ENCODE measurements around the gene SIGLEC6.
"Not testable (repeated sequence)": the region's sequence is repeated elsewhere in the genome, so short reads cannot be mapped to it uniquely, and the experiment has no call there.

Gene SIGLEC6

DNA sequence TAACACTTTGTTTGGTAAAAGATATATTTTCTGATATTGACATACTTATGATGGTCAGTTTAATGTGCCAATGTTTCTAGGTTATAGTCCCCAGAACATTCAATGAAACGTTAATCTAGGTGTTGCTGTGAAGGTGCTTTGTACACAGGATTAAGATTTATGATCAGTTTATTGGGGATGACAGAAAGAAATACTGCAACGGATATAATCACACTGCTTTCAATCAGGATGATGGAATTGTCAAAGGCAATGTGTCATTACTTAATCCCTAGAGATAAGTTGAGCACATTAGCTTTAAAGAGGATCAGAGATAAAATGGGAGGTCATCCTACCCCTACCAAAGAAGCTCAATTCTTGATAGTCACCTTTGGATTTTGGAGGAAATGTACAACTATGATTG, 17.5 kb downstream of the SIGLEC6 start:
- H3K9me3 Mint-ChIP-seq = no peaks in the 10 kb centered on the region
- H3K27ac Mint-ChIP-seq = no peak overlapping the region
- no peak for DNase-seq
- no peaks in the 10 kb centered on the region for H3K36me3 Mint-ChIP-seq (ENCODE audit: insufficient read depth)
- H3K4me3 Mint-ChIP-seq = no peak overlapping the region
- H3K4me1 Mint-ChIP-seq (ENCODE audit: low read depth in 2 of 2) = no peaks in the 10 kb centered on the region
- H3K27me3 Mint-ChIP-seq = peaks cover 52 to 53% of the 10 kb centered on the region in 2 donors
- no peak for ATAC-seq (replicated peaks)

DNA sequence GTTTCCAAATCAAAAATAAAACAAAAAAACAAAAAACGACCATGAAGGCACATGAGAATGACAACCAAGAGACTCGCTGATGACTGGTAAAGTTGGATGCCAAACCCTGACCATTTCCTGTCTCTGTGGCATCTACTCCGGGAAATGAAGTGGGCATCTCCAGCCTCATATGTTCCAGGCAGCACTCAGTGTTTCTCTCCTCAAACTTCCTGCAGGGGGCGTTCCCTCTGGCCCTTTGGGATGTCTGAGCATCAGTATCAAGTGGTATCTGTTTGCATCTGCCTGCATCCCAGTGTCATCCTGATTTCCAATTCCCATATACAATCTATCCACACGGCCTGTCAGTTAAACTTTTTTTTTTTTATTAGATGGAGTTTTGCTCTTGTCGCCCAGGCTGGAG, 20.1 kb downstream of the SIGLEC6 start:
- Mint-ChIP-seq H3K4me1 (ENCODE audit: low read depth in 2 of 2) (no peaks in the 10 kb centered on the region), H3K36me3 (ENCODE audit: insufficient read depth) (no peaks in the 10 kb centered on the region), H3K9me3 (no peaks in the 10 kb centered on the region), H3K27me3 (peaks cover 42 to 47% of the 10 kb centered on the region in 2 donors), H3K4me3 (no peak overlapping the region), H3K27ac (no peak overlapping the region)
- DNase-seq (no peak), ATAC-seq (replicated peaks) (no peak)

DNA sequence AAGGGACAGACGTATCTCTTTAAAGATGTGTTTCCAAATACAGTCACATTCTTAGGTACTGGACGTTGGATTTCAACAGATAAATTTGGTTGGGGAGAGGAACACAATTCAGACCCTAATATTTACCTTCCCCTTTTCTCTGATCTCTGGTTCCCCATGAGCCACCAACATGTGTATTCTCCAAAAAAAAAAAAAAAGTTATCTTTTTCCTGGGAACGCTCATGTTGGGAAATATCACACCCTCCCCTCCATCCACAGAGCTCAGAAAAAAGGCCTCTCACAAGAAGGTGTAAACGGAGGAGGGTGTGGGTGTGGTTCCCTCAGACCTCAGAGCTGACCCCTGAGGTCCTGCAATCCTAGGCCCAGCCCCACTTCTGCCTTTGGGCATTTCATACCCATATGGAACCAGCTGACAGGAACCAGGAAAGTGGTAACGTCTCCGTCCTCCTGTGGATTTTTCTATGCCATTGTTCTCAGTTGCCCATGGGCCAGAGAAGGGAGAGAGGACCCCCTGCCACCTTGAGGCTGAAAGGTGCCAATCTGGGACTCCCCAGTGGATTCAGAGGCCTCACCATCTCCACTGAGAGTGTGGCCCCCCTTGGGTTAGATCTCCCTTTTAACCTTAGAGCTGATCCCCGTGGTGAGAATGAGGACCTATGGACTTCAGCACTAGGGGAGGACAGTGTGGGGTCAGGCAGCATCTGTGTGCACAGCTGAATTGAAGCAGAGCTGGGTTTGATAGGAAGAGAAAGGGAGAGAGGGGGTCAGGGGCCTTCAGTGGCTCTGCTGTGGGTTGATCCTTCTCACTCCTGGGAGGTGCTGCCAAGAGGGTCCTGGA, 21.4 kb downstream of the SIGLEC6 start:
- Mint-ChIP-seq H3K4me3 (no peak overlapping the region), H3K27me3 (peaks cover 38 to 47% of the 10 kb centered on the region in 2 donors), H3K4me1 (ENCODE audit: low read depth in 2 of 2) (no peaks in the 10 kb centered on the region), H3K9me3 (no peaks in the 10 kb centered on the region), H3K27ac (no peak overlapping the region), H3K36me3 (ENCODE audit: insufficient read depth) (no peaks in the 10 kb centered on the region)
- DNase-seq (no peak), ATAC-seq (replicated peaks) (no peak)

DNA sequence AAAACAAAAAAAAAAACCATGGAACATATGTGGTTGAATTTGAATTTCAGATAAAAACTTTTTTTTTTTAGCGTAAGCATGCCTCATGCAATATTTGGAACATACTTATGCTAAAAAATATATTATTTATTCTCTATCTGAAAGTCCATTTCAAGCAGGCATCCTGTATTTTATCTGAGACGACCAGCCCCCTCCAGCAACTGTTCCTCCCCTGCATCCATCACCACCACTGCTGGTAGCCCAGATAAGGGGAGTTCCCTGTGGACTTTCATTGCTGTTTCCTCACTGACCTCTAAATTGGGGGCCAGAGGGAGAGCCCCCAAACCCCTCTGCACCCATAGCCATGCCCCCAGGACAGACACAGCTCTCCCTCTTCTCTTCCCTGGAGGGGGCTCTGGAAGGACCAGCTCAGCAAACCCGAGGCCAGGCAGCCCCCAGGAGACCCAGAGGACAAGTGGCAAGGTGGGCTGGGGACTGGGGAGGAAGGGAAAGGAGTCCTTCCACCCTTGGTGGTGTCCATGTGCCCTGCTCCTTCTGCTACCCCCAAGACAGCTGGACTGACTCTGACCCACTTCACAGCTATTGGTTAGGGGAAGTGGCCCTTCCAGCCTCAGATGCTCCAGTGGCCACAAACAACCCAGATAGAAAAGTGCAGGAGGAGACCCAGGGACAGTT, 23.3 kb downstream of the SIGLEC6 start:
- peaks cover 39 to 47% of the 10 kb centered on the region in 2 donors for H3K27me3 Mint-ChIP-seq
- no peaks in the 10 kb centered on the region for H3K4me1 Mint-ChIP-seq (ENCODE audit: low read depth in 2 of 2)
- H3K27ac Mint-ChIP-seq = no peak overlapping the region
- no peaks in the 10 kb centered on the region for H3K9me3 Mint-ChIP-seq
- no peaks in the 10 kb centered on the region for H3K36me3 Mint-ChIP-seq (ENCODE audit: insufficient read depth)
- ATAC-seq (replicated peaks) = no peak
- no peak overlapping the region for H3K4me3 Mint-ChIP-seq
- no peak for DNase-seq

DNA sequence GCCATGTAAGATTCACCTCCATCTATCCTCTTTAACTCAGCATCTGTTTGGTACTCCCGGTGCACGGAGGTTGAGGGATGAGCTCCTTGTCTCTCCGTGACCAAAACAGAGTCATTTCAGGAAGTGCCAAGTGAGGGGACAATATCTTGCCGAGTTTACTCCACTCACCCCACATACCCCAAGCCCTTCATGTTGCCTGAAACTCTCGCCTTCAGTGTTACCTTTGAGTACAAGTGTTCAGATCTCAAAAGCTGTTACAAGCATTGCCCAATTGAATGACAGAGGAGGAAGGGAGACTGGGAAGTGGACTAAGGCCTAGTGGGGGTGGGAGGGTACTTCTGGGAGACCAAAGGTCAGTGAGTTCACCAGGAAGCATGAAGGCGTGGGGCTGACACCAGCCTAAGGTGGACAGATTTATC, 23.8 kb downstream of the SIGLEC6 start:
- Mint-ChIP-seq H3K9me3 (no peaks in the 10 kb centered on the region), H3K4me1 (ENCODE audit: low read depth in 2 of 2) (no peaks in the 10 kb centered on the region), H3K27ac (no peak overlapping the region), H3K36me3 (ENCODE audit: insufficient read depth) (no peaks in the 10 kb centered on the region), H3K27me3 (peaks cover 39 to 47% of the 10 kb centered on the region in 2 donors), H3K4me3 (no peak overlapping the region)
- DNase-seq (no peak), ATAC-seq (replicated peaks) (no peak)

DNA sequence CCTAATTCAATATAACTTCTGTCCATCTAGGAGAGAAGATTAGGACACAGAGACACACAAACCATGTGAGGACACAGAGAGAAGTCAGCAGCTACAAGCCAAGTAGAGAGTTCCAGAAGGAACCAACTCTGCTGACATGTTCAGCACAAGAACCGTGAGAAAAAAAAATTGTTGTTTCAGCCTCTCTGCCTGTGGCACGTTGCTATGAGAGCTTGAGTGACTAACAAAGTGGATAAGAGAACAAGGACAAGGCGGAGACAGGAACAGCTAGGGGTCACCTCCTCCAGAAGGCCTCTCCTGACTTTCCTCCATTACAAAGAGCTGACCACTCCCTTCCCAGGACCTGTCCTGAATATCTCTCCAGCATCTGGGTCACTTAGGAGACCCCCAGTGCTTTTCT, 24.3 kb downstream of the SIGLEC6 start:
- H3K4me1 Mint-ChIP-seq (ENCODE audit: low read depth in 2 of 2) = no peaks in the 10 kb centered on the region
- H3K36me3 Mint-ChIP-seq (ENCODE audit: insufficient read depth) = no peaks in the 10 kb centered on the region
- ATAC-seq (replicated peaks) (no peak), DNase-seq (no peak)
- H3K27me3 Mint-ChIP-seq = peaks cover 39 to 49% of the 10 kb centered on the region in 2 donors
- no peaks in the 10 kb centered on the region for H3K9me3 Mint-ChIP-seq
- H3K27ac Mint-ChIP-seq = no peak overlapping the region
- H3K4me3 Mint-ChIP-seq = no peak overlapping the region

DNA sequence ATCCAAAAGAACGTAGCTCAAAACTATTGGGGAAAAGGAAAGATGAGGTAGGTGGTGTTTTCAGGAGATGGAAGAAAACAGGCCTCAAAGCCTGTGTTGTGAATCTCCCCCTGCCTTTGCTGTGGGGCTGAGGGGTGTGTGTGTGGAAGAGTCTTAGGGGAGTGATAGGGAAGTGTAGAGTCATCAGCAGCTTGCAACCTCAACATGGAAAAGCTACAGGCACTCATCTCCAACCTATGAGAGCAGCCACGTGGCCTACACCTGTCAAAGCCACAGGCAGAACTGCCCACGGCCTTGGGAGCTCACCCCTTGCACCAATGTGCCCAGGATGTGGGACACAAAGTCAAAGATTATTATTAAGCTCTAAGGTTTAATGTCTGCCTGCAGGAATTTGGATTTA, 25.6 kb downstream of the SIGLEC6 start:
- Mint-ChIP-seq H3K4me1 (ENCODE audit: low read depth in 2 of 2) (peaks cover 0 to 6% of the 10 kb centered on the region in 2 donors), H3K27ac (no peak overlapping the region), H3K9me3 (no peaks in the 10 kb centered on the region), H3K4me3 (no peak overlapping the region), H3K27me3 (peaks cover 26 to 49% of the 10 kb centered on the region in 2 donors), H3K36me3 (ENCODE audit: insufficient read depth) (no peaks in the 10 kb centered on the region)
- DNase-seq = no peak
- ATAC-seq (replicated peaks) = no peak

DNA sequence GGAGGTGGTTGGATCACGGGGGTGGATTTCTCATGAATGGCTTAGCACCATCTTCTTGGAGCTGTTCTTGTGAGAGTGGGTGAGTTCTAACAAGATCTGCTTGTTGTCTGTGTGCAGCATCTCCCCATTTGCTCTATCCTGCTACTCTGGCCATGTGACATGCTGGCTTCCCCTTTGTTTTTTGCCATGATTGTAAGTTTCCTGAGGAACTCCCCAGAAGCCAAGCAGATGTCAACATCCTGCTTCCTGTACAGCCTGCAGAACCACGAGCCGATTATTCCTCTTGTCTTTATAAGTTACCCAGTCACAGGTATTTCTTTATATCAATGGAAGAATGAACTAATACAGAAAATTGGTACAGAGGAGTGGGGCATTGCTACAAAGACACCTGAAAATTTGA, 27.6 kb downstream of the SIGLEC6 start:
- Mint-ChIP-seq H3K27ac (no peak overlapping the region), H3K4me1 (ENCODE audit: low read depth in 2 of 2) (peaks cover 0 to 6% of the 10 kb centered on the region in 2 donors), H3K4me3 (no peak overlapping the region), H3K9me3 (no peaks in the 10 kb centered on the region), H3K36me3 (ENCODE audit: insufficient read depth) (no peaks in the 10 kb centered on the region), H3K27me3 (peaks cover 19 to 43% of the 10 kb centered on the region in 2 donors)
- no peak for ATAC-seq (replicated peaks)
- no peak for DNase-seq

DNA sequence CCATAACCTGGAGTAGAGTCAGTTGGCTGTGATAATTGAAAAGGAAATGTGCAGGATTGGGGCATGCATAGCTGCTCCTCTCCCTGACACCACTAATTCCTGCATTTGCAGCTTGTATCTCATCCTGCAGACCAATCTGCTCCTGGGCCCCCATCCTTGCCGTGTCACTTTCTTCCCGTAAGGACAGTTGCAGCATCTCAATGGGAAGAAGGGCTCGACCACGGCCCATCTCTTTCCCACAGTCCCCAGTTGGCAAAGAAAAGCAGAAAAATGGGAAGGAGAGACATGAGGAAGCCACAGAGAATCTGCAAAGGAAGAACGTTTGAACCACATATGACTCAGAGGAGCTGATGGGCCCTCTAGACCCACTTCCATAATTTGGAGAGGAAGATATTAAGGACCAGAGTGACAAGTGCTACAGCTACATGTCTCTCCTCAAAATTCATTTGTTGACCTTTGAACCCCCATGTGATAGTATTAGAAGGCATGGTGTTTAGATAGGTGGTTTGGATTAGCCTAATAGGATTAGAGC, 28.1 kb downstream of the SIGLEC6 start:
- ATAC-seq (replicated peaks) (no peak), DNase-seq (no peak)
- Mint-ChIP-seq H3K27me3 (peaks cover 13 to 43% of the 10 kb centered on the region in 2 donors), H3K4me1 (ENCODE audit: low read depth in 2 of 2) (peaks cover 0 to 6% of the 10 kb centered on the region in 2 donors), H3K27ac (no peak overlapping the region), H3K9me3 (no peaks in the 10 kb centered on the region), H3K4me3 (no peak overlapping the region), H3K36me3 (ENCODE audit: insufficient read depth) (no peaks in the 10 kb centered on the region)

DNA sequence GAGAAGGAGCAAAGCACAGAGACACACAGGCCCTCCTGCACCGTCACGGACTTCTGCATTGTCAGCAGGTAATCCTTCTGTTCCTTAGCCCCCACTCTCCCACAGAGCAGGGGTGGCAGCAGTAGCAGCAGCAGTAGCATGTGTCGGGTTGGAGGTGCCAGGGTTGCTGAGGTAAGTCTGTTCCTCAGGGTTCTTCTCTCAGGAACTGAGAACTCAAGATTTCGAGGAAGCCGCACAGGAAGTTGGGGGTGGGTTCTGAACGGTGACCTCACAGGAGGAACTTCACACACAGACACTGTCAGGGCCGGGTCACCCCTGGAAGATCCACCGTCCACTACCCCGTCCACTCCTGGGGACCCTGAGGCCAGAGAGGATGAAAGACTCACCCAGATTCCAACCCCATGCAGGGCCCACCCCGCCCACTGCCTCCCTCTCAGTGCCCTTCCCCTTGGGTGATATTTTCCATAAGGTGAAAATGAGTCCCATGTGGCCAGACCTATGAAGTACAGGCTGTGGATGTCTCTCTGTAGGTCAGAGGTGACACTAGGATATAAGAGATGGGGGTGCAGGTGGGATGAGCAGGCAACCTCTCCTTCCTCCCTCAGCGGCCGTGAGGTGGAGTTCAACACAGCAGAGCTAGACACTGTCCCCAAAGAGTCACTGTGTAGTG, 29.7 kb downstream of the SIGLEC6 start, which contains the start of gene SIGLEC12:
Gene SIGLEC12, minus strand, starts transcription at position 207 of the 670 bp plus-strand sequence. Its CDS starts 67 bp downstream, at position 140.
- Mint-ChIP-seq H3K4me3 (no peak within 1 kb of the TSS), H3K27me3 (peaks cover 12 to 32% of the 10 kb centered on the region in 2 donors), H3K36me3 (ENCODE audit: insufficient read depth) (no peaks in the 10 kb centered on the region), H3K9me3 (no peaks in the 10 kb centered on the region), H3K4me1 (ENCODE audit: low read depth in 2 of 2) (peaks cover 0 to 6% of the 10 kb centered on the region in 2 donors), H3K27ac (no peak within 1 kb of the TSS)
- DNase-seq (no peak), ATAC-seq (replicated peaks) (no peak)

DNA sequence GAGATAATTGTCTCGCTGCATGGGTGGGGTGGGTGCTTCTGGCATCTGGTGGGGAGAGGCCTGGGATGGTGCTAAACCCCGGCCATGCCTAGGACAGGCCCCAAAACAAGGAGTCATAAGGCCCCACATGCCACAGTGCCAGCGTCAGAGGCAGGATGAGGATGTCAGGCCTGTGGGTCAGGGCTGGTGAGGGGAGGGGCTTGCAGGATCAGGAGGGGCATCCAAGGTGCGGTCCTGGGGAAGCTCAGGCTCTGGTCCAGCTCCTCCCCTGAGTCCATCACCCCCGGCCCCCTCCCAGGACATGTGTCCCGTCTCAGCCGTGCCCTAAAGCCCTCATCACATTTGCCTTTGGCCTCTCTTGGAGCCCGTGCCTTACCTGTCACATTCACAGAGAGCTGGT, 30.5 kb downstream of the SIGLEC6 start:
- not testable (repeated sequence) for H3K9me3 Mint-ChIP-seq; DNase-seq; H3K36me3 Mint-ChIP-seq (ENCODE audit: insufficient read depth); H3K4me3 Mint-ChIP-seq; ATAC-seq (replicated peaks); H3K27ac Mint-ChIP-seq; H3K4me1 Mint-ChIP-seq (ENCODE audit: low read depth in 2 of 2)
- H3K27me3 Mint-ChIP-seq = peaks cover 12 to 34% of the 10 kb centered on the region in 2 donors

DNA sequence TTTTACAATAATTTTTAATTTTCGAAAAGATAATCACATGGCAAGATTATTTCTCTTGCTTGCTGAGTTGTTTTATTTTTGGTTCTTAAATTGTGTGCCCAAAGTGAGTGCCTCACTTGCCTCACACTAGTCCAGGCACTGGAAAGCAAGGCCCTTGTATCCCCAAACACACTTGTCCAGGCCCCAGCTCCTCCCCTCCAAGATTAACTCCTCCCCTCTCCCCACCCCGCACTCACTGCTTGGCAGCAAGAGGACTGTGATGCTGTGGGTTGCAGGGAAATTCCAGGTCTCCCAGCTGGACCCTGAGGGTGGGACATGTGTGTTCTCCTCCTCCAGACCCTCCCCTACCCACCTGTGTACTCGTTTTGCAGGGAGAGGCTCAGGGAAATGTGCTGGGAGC, 33.8 kb downstream of the SIGLEC6 start:
- Mint-ChIP-seq H3K36me3 (ENCODE audit: insufficient read depth) (no peaks in the 10 kb centered on the region), H3K27me3 (peaks cover 33 to 56% of the 10 kb centered on the region in 2 donors), H3K4me3 (no peak overlapping the region), H3K27ac (no peak overlapping the region), H3K9me3 (no peaks in the 10 kb centered on the region), H3K4me1 (ENCODE audit: low read depth in 2 of 2) (peaks cover 0 to 6% of the 10 kb centered on the region in 2 donors)
- DNase-seq = no peak
- ATAC-seq (replicated peaks) = no peak

DNA sequence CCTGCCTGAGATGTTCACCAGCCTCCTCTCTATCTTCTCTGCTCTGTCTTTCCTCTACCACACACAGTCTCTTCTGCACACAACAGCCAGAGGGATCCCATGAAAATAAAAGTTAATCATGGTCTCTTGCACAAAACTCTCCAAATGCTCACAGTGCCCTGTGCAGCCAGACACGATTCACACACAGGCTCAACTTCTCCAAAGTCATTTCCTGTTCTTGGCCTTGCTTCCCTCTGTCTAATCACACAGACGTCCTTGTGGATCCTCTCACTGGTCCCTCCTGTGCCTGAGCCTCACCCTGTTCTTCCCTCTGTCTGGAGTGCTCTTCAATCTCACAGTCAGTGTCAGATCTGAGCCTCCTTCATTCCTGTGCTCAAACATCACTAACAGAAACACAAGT, 37.7 kb downstream of the SIGLEC6 start:
- no peaks in the 10 kb centered on the region for H3K36me3 Mint-ChIP-seq (ENCODE audit: insufficient read depth)
- DNase-seq (no peak), ATAC-seq (replicated peaks) (no peak)
- peaks cover 40 to 49% of the 10 kb centered on the region in 2 donors for H3K27me3 Mint-ChIP-seq
- H3K4me1 Mint-ChIP-seq (ENCODE audit: low read depth in 2 of 2) = no peaks in the 10 kb centered on the region
- H3K4me3 Mint-ChIP-seq = no peak overlapping the region
- no peak overlapping the region for H3K27ac Mint-ChIP-seq
- H3K9me3 Mint-ChIP-seq = no peaks in the 10 kb centered on the region

Data from effector memory CD8-positive, alpha-beta T cell (primary cell).